Measurements from ENCODE around the gene PLCB4.

Gene PLCB4

DNA sequence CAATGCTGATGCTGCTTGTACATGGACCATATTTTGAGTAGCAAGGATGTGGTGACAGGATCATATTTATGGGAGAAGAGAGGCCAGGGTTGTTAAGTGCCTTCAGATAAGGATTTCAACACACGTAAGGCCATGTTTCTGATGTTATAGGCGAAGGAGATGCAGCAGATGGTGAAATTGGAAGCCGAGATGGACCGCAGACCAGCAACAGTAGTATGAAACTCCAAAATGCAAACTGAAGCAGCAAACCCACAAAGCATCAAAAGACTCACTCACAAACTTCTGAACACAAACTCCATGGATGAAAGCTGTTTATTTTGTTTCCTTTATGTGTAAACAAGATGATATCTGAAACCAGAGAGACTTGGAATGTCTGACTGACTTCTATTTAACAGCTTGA lies 409.9 kb downstream of the PLCB4 start:
- DNase-seq, result no peak

DNA sequence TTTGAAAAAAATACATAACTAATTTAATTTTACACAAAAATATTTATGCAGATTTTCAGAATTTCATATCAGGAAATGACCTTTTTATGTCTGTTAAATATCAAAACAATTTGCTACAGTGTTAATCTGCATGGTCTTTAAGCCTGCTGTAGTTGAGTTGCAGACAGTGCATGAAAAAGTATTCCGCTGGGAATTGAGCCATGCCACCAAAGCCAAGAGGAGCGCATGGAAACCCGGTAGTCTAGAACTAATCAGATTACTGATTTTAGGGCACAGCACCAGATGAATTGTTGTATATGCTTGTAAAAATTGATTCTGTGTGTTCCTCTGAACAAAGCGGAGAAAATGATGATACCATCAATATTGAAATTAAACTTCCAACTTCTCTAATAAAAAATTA lies 411.2 kb downstream of the PLCB4 start:
- DNase-seq, result no peak

DNA sequence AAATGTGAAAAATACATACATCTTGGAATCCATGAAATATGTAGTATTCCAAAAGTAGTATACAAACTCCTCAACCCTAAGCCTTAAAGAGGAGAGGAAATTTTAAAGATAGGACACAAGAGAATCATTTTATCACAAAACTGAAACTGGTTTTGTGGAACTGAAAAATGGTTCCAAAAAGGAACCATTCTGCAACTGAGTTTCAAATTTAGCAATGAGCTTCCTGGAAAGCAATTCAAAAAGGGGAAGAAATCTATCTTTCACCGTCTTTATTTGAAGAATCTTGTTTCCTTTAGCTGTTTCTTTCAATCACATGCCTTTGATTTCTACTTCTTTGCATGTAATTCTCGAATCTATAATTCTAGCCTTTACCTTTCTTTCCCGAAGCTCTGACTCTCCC lies 413.3 kb downstream of the PLCB4 start:
- no peak for DNase-seq

DNA sequence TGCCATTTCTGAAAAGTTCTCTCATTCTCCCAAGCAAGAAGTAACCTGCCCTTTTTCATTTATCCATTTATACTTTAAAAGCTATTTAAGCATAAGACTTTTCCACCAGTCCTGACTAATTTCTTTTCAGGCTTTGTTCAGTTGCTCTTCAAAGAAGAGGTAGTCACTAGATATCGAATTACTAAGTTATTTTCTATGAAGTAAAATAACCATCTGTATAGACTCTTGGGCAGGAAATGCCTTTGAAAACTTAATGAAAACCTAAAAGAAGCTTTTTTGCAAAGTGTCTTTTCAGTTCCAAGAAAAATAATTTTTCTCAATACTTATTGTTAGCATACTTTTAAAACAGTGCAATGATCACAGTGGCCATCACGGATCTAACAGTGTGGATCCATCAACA lies 414.2 kb downstream of the PLCB4 start:
- DNase-seq, result no peak

DNA sequence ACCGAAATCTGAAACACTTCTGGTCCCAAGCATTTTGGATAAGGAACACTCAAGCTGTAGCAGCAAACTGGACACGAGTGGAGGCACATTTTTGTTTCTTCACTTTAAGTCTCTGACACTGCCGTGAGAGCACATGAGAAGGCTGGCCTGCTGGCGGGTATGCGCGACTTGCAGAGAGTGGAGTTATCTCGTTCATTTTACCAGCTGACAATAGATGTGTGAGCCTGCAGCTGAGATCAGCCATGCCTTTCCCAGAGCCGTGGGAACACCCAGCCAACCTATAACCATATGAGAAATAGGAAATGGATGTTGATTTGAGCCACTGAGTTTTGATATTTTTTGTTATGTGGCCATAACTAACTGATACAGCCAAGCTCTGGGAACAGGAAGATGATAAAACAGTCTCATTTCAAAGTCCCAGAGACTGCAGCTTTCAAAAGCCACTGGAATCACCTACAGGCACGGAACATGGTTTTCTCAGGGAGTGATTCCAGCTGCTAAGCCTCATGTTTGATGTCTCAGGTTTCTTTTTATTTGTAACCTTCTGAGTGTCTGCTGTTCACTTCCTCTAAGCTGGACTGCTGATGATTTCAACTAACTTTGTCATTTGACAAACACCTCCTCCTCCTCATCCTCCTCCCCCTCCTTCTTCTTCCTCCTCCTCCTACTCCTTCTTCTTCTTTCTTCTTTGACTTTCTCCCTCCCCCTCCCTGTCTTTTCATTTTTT lies 416.9 kb downstream of the PLCB4 start:
- no peak for DNase-seq

DNA sequence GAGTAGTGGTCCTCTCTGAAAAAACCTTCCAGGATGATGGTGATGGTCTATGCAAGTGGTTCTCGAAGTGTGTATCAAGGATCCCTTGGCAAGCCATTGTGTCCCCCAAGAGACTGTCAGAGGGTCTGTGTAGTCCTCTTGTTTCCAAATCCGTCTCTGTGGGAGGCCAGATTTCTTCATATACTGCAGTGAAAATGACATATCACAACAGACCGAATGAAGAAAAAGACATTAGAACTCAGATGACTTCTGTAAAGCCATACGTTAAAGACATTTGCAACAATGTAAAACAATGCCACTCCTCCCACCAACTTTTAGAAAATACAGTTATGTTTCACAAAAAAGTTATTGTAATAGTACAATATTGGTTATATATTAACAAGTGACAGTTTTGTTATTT lies 418.3 kb downstream of the PLCB4 start:
- no peak for DNase-seq

DNA sequence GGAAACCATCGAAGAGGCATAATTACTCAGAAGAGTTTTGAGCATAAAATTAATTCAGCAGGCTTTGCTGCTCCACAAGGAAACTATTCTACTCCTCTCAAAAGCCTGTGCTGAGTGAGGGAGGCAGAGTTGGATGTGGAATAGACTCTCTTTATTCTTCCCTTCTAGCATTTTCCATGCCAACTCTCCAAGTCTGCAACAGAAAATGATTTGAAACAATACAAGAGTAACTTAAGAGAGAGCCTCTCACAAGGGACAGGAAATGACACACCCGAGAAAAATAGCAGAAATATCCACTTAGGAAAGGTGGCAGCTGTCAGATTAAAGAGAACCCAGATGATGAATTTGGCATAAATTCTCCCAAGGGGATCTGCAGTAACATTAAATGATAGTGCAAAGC lies 419.2 kb downstream of the PLCB4 start:
- no peak for DNase-seq

DNA sequence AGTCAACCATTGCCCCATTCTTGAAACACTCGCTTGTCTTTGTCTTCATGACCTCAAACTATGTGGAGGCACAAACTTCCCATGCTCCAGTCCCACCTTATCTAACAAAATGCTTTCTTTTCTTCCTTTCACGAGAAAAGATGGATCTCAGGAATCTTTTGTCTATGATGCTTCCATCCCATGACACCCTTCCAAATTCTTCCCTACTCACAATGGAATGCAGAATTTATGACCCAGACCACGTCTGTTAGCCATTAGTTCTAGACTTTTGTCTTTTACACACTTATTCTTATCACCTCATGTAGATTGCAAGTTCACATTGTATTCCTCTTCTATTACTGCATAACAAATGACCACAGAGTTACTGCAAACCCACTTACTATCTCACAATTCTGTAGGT lies 421.3 kb downstream of the PLCB4 start:
- DNase-seq, result no peak

DNA sequence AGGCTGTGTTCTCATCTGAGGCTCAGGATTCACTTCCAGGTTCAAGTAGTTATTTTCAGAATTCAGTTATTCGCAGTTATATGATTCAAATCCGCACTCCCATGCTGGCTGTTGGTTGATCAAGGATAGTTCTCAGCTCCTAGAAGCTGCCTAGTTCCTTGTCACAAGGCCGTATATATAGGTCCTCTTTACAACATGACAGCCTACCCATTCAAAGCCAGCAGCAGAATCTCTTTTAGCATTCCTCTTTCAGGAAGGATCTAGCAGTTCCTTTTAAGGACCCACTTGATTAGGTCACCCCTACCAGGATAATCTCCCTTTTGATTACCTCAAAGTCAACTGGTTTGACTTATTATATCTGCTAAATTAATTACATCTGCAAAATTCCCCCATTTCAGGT lies 421.7 kb downstream of the PLCB4 start:
- DNase-seq, result no peak

DNA sequence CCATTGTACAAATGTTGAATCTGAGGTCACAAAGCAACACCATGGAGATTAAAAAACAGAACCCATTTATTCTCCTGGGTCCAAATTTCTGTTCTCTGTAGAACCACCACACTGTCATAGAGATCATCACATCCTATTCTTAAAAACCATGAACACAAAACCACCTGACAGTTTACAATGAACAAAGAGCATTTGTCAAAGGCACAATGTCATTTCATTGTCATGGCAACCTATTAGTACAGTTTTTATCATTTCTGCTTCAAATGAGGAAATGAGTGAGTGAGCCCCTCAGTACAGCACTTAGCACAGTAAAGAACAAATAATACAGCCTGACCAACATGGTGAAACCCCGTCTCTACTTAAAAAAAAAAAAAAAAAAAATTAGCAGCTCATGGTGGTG lies 422.4 kb downstream of the PLCB4 start:
- DNase-seq, result no peak

DNA sequence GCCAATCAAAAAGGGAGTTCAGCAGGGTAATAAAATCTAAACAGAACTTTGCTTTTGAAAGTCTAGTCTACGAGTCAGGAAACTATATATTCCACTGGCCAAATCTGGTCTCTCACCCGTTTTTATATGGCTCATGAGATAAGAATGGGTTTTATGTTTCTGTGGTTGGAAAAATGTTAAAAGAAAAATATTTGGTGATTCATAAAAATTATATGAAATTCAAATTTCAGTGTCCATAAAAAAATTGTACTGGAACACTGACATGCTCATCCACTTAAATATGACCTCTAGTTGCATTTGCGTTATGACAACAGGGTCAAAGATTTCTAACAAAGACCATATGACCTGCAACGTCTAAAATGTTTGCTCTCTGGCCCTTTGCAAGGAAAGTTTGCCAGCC lies 423.2 kb downstream of the PLCB4 start:
- DNase-seq, result no peak

DNA sequence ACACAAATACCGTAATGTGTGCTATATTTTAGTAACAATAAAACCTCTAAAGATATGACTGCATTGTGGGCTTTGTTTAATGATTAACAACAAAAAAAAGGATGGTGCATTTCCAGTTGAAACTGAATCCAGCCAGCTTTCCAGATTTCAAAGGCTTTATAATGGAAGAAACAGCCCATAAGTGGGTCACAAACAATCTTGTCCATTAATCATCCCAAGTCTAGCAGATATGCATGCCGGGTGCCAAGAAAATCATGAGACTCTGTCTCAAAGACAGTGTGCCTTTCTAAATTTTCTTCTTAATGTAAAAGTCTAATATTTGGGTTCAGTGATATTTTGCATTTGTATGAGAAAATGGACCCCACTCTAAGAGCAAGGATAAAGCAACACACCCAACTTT lies 424.9 kb downstream of the PLCB4 start:
- no peak for DNase-seq

DNA sequence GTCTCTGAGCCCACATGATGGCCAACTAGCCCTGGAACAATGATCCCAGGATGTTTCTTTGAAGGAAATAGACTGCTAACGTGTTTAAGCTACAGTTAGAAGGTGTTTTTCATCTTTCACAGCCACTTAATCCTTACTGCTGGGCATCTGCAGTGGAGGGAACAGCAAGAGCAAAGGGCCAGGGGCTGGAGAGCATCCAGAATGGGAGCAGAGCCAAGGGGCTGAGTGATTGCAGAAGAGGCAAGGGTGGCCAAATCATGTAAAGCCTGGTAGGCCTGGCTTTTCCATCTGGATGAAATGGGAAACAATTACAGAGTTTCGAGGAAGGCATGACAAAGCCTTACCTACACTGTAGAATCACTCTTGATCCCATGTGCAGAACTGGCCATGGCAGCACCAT lies 426.8 kb downstream of the PLCB4 start:
- no peak for DNase-seq

DNA sequence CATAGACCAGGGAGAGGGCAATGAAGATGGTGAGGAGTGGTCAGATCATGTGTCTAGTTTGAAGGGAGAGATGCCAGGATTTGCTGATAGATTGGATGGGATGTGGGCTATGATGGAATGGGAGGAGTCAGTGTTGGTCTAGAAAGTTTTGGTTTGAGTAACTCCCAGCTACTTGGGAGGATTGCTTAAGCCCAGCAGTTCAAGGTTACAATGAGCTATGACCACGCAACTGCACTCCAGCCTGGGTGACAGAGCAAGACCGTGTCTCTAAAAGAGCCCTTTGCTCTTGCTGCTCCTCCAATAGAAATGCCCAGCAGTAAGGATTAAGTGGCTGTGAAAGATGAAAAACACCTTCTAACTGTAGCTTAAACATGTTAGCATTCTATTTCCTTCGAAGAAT lies 427.3 kb downstream of the PLCB4 start:
- DNase-seq, result no peak

DNA sequence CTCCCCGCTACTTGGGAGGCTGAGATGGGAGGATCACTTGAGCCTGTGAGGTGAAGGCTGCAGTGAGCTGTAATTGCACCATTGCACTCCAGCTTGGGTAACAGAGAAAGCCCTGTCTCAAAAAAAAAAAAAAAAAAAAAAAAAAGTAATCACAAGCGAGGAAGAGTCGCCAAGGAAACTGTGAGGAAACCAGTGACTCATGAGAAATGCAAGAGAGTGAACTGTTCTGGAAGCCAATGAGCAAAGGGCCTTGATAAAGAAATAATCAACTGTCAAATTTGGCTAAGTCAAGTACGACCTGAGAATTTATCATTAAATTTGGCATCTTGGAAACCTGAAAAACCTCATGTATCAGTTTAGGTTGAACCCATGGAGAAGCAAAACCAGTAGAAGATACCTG lies 429.4 kb downstream of the PLCB4 start:
- DNase-seq, result no peak

DNA sequence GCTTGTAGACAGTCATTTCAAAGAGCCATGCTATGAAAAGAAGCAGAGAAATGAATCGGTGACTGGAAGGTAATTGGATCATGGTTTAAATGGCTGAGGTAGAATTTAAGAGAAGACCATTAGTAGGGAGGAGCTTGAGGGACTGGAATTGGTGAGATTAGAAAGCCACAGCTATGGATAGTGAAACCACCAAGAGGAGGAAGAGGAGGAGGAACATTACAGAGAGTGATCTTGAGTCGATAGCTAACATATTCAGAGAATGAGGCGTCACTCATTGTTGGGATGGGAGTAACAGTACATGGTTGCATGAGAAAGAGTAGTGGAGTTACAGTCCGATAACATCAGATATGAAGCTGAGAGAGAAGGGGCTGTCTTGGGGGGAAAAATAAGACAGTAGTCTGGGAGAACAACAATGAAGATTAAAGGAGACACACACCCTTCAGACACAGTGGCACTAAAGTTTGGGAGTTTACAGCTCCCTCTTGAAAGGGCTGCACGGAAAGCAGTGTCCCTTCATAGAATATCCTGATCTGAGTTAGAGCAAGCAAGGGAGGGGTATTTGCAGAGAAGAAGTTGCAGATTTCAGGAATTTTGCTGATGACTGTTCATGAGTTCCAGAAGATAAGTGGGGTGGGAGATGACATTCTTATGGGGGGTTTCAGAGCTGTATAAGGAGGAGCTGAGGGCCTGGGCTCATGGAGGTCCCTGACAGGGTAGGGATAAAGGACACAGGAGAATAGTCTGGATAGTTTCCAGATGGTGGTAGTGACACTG lies 430.4 kb downstream of the PLCB4 start:
- DNase-seq, result no peak

DNA sequence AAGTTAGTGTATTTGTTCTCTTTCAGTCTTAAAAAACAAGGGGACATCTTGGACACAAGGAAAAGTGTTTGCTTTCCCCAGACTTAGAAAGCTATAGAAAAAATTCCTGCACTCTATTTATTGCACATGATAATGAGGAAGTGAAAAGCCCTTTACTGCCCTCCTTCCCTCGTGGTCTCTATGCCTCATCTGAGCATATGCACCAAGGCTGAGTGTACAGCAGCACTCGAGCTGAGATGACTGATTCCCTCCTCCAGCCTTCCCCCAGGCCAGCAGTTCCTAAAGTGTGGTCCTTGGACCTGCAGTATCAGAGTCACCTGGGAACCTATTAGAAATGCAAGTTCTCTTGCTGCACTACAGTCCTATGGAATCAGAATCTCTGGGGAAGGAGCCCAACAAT lies 431.2 kb downstream of the PLCB4 start:
- no peak for DNase-seq

DNA sequence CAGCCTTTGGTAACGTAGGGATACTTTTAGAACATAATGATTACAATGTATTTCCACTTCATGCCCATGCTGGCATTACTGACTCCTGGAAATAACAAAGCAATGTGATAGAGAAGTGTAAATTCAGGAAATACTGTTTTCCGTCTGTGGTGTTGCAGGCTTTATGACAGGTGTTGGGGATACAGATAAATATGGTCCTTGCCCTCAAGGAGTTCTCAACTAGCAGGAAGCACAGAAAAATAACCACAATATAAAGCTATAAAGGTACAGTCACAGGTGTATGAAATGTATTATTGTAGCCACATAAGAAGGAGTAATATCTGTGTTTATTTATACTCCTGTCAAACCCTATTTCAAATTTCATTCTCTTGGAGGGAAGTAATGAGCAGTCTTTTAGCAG lies 432.6 kb downstream of the PLCB4 start:
- no peak for DNase-seq

DNA sequence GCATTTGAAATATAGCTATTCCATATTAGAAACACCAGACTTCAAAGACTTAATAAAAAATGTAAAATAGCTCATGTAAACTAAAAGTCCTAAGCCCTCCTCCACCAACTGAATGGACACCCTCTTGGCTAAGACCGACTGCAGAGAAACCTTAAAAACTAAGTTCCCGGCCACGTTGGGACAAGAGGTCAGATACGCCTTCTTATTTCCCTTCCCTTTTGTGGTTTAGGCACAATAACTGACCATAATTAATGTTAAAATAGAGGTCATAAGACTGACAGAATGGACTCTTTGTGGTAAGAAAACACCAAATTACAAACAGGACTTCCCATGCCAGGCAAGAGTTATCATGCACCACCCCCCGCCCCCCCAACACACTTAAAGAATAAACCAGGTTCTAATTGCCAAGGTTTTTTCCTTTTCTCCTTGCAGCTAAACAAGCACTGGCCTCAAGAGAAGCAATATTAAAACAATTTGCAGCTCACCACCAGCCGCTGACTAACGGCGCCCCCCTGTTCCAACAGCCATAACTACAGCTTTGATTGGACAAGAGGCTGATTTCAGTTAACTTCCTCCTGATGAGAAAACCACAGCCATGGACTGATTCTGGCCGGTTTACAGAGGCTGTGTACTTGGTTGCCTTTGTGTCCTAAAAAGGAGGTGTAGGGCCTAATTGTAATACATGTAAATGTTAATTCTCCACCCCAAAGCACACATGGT lies 434.8 kb downstream of the PLCB4 start:
- DNase-seq, result no peak

DNA sequence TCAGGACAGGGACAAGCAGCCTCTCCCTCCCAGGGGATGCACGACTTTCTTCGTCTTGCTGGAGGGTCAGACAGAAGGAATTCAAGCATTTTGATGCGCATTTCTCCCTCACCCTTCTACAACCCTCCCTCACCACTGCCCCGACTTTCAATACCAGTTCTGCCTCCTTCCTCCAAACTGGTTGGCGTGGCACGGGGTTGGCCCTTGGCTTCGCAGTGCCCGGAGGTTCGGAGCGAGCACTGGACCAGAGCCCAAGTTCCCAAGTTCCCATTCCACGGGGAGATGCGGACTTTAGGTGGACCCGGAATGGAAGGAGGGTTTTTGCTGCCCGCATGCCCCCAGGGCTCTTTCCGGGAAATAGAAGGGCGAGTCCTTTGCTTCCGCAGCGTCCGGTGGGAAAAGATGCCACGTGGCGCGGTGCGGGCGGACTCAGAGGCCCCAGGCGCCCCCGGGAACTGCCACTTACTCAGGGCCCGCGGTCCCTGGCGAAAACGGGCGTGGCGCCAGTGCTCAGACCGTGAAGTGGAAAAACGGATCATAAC lies 437.5 kb downstream of the PLCB4 start:
- no peak for DNase-seq

DNA sequence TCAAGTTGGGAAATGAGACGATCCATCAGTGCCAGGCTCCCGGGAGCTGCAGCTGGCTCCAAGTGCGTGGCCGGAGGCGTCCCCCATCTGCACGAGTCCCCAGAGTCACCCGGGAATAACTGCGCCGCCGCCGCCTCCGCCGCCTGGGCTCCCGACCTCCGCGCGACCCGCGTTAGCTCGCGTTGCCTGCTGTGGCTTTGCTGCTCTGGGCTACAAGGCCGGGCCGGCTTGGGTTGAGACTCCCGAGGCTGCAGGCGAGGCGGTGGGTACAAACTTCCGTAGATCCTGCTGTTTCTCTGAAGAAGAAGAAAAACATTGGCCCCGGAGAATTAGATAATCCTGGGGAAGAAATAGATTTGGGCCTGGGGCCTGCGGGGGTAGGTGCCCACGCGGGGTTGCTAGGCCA lies 438.1 kb downstream of the PLCB4 start:
- DNase-seq, result no peak

DNA sequence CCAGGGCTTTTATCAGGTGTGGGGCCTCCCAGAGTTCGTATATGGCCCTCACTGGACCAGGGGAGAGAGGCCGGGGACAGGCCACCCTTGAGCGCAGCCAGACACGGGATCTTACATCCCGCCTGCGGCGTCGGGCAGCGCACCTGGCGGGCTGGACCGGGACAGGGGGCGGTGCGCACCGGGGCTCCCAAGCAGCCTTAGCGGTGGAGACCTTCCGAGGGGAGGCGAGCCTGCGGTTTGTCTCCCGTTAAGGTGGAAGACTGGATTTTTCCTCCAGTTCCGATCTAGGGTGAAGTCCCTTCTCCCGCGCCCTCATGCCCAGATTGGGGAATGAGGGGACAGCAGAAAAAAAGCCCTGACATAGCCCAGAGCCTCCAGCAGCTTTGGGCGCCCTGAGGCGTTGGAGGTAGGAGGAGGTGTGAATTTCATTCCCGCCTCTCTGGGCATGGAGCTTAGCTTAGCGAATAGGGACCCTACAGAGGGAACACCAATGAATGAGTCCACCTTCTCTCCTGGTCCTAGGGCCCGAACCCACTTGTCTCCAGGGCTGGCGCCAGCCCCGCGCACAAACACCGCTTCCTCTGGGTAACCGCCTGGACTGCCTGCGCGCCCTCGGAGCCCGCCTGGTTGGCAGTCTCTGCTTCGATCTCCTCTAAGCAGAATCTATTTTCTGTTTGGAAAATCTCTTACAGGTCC lies 438.8 kb downstream of the PLCB4 start:
- no peak for DNase-seq

DNA sequence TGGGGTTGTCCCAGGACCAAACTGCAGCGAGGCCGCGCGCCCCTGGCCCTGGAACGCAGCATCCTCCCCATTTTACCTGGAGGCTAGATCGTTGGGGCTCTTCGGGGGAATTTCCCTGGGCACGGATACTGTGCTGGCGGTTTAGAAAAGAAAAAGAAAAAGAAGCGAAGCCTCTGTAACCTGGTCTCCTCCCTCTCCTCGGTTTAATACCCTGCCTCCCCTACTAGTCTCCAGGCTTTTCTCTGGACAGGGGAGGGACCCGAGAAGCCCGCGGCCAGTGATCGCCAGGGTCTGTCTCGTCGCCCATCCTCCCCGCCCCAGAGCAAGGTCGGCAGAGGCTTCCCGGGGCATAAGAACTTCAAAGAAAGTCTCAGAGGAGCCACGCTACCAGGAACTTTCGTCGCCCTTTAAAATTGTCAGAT lies 439.4 kb downstream of the PLCB4 start:
- no peak for DNase-seq

All from CD4-positive, alpha-beta T cell treated with Interleukin-17A for 1 hour (primary cell).